WTC11 (cell line): ENCODE results near the gene MON1A. TPM values are rescaled to one million over a fixed set of nuclear protein-coding genes. Genes with fewer than 3 reads are reported as not detected.

Experiments
- ATF1 ChIP-seq: sonication (generic); formaldehyde crosslinking; IDR thresholded peaks from 2 replicates; pipeline ENCODE4 v1.8.1; 2023; ENCODE audit warnings: mild to moderate bottlenecking, moderate library complexity, missing genetic modification reagents
- ATF3 ChIP-seq: sonication (generic); formaldehyde crosslinking; conservative IDR thresholded peaks from 2 replicates; pipeline ENCODE4 v1.8.1; 2022; ENCODE audit warnings: mild to moderate bottlenecking, missing genetic modification reagents
- ATF6 ChIP-seq: sonication (generic); formaldehyde crosslinking; IDR thresholded peaks from 2 replicates; pipeline ENCODE4 v1.8.1; 2023; ENCODE audit warnings: mild to moderate bottlenecking, missing genetic modification reagents
- CBFB ChIP-seq: sonication (generic); formaldehyde crosslinking; IDR thresholded peaks from 2 replicates; pipeline ENCODE4 v1.8.1; 2022; ENCODE audit warnings: mild to moderate bottlenecking, low read depth, missing genetic modification reagents
- CREB1 ChIP-seq: sonication (generic); formaldehyde crosslinking; IDR thresholded peaks from 2 replicates; pipeline ENCODE4 v1.8.0; 2023; ENCODE audit warnings: mild to moderate bottlenecking, missing genetic modification reagents
- CTCF ChIP-seq: fragments of 200-600 bp; IDR thresholded peaks from 2 replicates; pipeline ENCODE4 v1.8.0; 2022; ENCODE audit warnings: antibody characterized with exemption
- E2F1 ChIP-seq: sonication (generic); formaldehyde crosslinking; IDR thresholded peaks from 2 replicates; pipeline ENCODE4 v1.8.0; 2022; ENCODE audit warnings: mild to moderate bottlenecking, missing genetic modification reagents
- E2F4 ChIP-seq: sonication (generic); formaldehyde crosslinking; IDR thresholded peaks from 2 replicates; pipeline ENCODE4 v1.8.1; 2022; ENCODE audit warnings: low read depth, mild to moderate bottlenecking, moderate library complexity, missing genetic modification reagents, borderline replicate concordance
- EMX1 ChIP-seq: fragments of 250-450 bp; sonication (Bioruptor Pico); IDR thresholded peaks from 2 replicates; pipeline ENCODE4 v1.8.0; 2021; ENCODE audit warnings: mild to moderate bottlenecking
- FOXK1 ChIP-seq: sonication (generic); formaldehyde crosslinking; IDR thresholded peaks from 2 replicates; pipeline ENCODE4 v1.8.0; 2022; ENCODE audit warnings: mild to moderate bottlenecking, moderate library complexity, missing genetic modification reagents
- GRHL2 ChIP-seq: fragments of 250-450 bp; sonication (Bioruptor Pico); IDR thresholded peaks from 2 replicates; pipeline ENCODE4 v1.8.0; 2022; ENCODE audit warnings: mild to moderate bottlenecking, moderate library complexity; ENCODE audit not compliant: insufficient replicate concordance, severe bottlenecking
- JAZF1 ChIP-seq: fragments of 250-450 bp; sonication (Bioruptor Pico); IDR thresholded peaks from 2 replicates; pipeline ENCODE4 v1.9.0; 2021; ENCODE audit warnings: moderate library complexity, mild to moderate bottlenecking, inconsistent platforms
- MXD4 ChIP-seq: fragments of 250-450 bp; sonication (Bioruptor Pico); IDR thresholded peaks from 2 replicates; pipeline ENCODE4 v1.8.0; 2021; ENCODE audit warnings: mild to moderate bottlenecking, moderate library complexity, borderline replicate concordance
- NFATC4 ChIP-seq: fragments of 250-450 bp; sonication (Bioruptor Pico); IDR thresholded peaks from 2 replicates; pipeline ENCODE4 v1.9.0; 2021; ENCODE audit warnings: mild to moderate bottlenecking
- NR1H2 ChIP-seq: sonication (generic); formaldehyde crosslinking; IDR thresholded peaks from 2 replicates; pipeline ENCODE4 v1.9.0; 2021; ENCODE audit warnings: mild to moderate bottlenecking, moderate library complexity, missing genetic modification reagents
- RELA ChIP-seq: sonication (generic); formaldehyde crosslinking; IDR thresholded peaks from 2 replicates; pipeline ENCODE4 v1.8.1; 2022; ENCODE audit warnings: missing genetic modification reagents, mild to moderate bottlenecking, borderline replicate concordance
- SOX15 ChIP-seq: fragments of 250-450 bp; sonication (Bioruptor Pico); IDR thresholded peaks from 2 replicates; pipeline ENCODE4 v1.9.0; 2021; ENCODE audit warnings: mild to moderate bottlenecking
- TEAD1 ChIP-seq: sonication (generic); formaldehyde crosslinking; IDR thresholded peaks from 2 replicates; pipeline ENCODE4 v1.8.0; 2022; ENCODE audit warnings: mild to moderate bottlenecking, missing genetic modification reagents
- USF2 ChIP-seq: sonication (generic); formaldehyde crosslinking; IDR thresholded peaks from 2 replicates; pipeline ENCODE4 v1.8.1; 2023; ENCODE audit warnings: mild to moderate bottlenecking, missing genetic modification reagents, moderate library complexity
- ZNF219 ChIP-seq: sonication (generic); formaldehyde crosslinking; IDR thresholded peaks from 2 replicates; pipeline ENCODE4 v1.8.0; 2023; ENCODE audit warnings: missing genetic modification reagents, mild to moderate bottlenecking, borderline replicate concordance
- ZNF281 ChIP-seq: sonication (generic); formaldehyde crosslinking; IDR thresholded peaks from 2 replicates; pipeline ENCODE4 v1.8.0; 2023; ENCODE audit warnings: mild to moderate bottlenecking, missing genetic modification reagents
- ZNF317 ChIP-seq: sonication (generic); formaldehyde crosslinking; IDR thresholded peaks from 2 replicates; pipeline ENCODE4 v1.8.1; 2023; ENCODE audit warnings: low read depth, mild to moderate bottlenecking, moderate library complexity, missing genetic modification reagents, borderline replicate concordance
- ZNF423 ChIP-seq: fragments of 250-450 bp; sonication (Bioruptor Pico); IDR thresholded peaks from 2 replicates; pipeline ENCODE4 v2.1.2; 2022; ENCODE audit warnings: mild to moderate bottlenecking, moderate library complexity
- ZSCAN18 ChIP-seq: fragments of 250-450 bp; sonication (Bioruptor Pico); IDR thresholded peaks from 2 replicates; pipeline ENCODE4 v2.1.2; 2022; ENCODE audit warnings: mild to moderate bottlenecking, moderate library complexity
- total RNA-seq: library from RNA; stranded (reverse); gene quantifications from 3 replicates; pipeline ENCODE4 v1.2.3, GENCODE V29; 2021

Gene MON1A
- total RNA-seq, 1 experiment from 2014 or later, result 8.6 TPM

- TF ChIP-seq FOXK1 (CRISPR knock-in tag) (0 out of 2 replicates have a peak, but pooled peaks have one; percentile 46), ZNF423 (CRISPR knock-in tag) (no peak), E2F1 (CRISPR knock-in tag) (no peak), GRHL2 (CRISPR knock-in tag) (no peak), ATF1 (CRISPR knock-in tag) (no peak), E2F4 (CRISPR knock-in tag) (no peak), ZNF317 (CRISPR knock-in tag) (no peak), RELA (CRISPR knock-in tag) (no peak), NFATC4 (no peak), NR1H2 (CRISPR knock-in tag) (no peak), JAZF1 (CRISPR knock-in tag) (no peak), ZNF219 (CRISPR knock-in tag) (peak; percentile 32; the same call in 1 of the 2 replicates), CREB1 (CRISPR knock-in tag) (no peak), ZSCAN18 (CRISPR knock-in tag) (no peak), TEAD1 (CRISPR knock-in tag) (0 out of 2 replicates have a peak, but pooled peaks have one; percentile 62), ATF3 (CRISPR knock-in tag) (no peak), EMX1 (CRISPR knock-in tag) (0 out of 2 replicates have a peak, but pooled peaks have one; percentile 36), ZNF281 (CRISPR knock-in tag) (no peak), MXD4 (no peak), USF2 (peak; percentile 86), CBFB (CRISPR knock-in tag) (no peak), SOX15 (CRISPR knock-in tag) (no peak), CTCF (no peak), ATF6 (CRISPR knock-in tag) (no peak)
These were observed at the start of gene MON1A (continued) for GRCh38 chr3:49929291-49930167.
